ENCODE measurements around the gene PTPRQ. TPM values are rescaled to one million over a fixed set of nuclear protein-coding genes. Genes with fewer than 3 reads are reported as not detected.

Gene PTPRQ, protein sequence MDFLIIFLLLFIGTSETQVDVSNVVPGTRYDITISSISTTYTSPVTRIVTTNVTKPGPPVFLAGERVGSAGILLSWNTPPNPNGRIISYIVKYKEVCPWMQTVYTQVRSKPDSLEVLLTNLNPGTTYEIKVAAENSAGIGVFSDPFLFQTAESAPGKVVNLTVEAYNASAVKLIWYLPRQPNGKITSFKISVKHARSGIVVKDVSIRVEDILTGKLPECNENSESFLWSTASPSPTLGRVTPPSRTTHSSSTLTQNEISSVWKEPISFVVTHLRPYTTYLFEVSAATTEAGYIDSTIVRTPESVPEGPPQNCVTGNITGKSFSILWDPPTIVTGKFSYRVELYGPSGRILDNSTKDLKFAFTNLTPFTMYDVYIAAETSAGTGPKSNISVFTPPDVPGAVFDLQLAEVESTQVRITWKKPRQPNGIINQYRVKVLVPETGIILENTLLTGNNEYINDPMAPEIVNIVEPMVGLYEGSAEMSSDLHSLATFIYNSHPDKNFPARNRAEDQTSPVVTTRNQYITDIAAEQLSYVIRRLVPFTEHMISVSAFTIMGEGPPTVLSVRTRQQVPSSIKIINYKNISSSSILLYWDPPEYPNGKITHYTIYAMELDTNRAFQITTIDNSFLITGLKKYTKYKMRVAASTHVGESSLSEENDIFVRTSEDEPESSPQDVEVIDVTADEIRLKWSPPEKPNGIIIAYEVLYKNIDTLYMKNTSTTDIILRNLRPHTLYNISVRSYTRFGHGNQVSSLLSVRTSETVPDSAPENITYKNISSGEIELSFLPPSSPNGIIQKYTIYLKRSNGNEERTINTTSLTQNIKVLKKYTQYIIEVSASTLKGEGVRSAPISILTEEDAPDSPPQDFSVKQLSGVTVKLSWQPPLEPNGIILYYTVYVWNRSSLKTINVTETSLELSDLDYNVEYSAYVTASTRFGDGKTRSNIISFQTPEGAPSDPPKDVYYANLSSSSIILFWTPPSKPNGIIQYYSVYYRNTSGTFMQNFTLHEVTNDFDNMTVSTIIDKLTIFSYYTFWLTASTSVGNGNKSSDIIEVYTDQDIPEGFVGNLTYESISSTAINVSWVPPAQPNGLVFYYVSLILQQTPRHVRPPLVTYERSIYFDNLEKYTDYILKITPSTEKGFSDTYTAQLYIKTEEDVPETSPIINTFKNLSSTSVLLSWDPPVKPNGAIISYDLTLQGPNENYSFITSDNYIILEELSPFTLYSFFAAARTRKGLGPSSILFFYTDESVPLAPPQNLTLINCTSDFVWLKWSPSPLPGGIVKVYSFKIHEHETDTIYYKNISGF (N-terminal part only)
- total RNA-seq: not detected in 2 replicates
- long read RNA-seq: 0 reads

DNA sequence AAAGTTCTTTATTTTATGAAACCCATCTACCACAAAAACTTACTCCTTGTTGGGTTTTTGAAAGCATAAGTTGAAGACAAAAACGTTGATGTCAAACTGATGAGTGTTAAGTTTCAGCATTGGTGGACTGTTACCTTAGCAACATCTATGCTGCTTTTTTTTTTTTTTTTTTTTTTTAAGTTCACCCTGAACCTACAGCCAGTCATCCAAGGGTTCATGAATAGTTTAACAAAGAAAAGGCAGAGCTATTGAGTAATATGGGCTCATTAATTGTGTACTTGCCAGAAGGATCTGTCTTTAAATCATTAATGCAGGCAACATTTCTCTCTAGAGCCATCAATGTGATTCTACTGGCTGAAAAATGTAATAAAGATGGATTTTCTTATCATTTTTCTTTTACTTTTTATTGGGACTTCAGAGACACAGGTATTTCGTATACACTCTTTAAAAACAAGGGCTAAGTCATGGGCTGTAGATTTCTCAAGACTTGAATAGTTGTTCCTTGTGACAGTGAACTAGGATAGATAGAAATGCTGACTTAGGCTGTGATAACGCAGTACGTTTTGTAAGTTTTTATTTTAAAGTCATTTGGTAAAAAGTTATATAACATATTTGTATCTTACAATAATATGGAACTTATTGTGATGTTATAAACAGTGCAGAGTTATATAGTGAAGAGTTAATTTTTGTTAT is at the start of gene PTPRQ:
Gene PTPRQ, plus strand, starts transcription at position 262 of the 693 bp plus-strand sequence. Its CDS starts 111 bp downstream, at position 373.
- no peak within 1 kb of the TSS for H3K4me3 Mint-ChIP-seq
- DNase-seq (ENCODE audit: low read depth, low spot score): no peak
- H3K4me1 Mint-ChIP-seq: peaks cover 10% of the 10 kb centered on the region
- peaks cover 3% of the 10 kb centered on the region for H3K36me3 Mint-ChIP-seq (ENCODE audit: low read depth)
- TF ChIP-seq, protein P1, sequence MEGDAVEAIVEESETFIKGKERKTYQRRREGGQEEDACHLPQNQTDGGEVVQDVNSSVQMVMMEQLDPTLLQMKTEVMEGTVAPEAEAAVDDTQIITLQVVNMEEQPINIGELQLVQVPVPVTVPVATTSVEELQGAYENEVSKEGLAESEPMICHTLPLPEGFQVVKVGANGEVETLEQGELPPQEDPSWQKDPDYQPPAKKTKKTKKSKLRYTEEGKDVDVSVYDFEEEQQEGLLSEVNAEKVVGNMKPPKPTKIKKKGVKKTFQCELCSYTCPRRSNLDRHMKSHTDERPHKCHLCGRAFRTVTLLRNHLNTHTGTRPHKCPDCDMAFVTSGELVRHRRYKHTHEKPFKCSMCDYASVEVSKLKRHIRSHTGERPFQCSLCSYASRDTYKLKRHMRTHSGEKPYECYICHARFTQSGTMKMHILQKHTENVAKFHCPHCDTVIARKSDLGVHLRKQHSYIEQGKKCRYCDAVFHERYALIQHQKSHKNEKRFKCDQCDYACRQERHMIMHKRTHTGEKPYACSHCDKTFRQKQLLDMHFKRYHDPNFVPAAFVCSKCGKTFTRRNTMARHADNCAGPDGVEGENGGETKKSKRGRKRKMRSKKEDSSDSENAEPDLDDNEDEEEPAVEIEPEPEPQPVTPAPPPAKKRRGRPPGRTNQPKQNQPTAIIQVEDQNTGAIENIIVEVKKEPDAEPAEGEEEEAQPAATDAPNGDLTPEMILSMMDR (conservative IDR thresholded peaks at IDR 0.05): no peak
- H3K27ac Mint-ChIP-seq (ENCODE audit: unreplicated experiment): no peak within 1 kb of the TSS
- H3K27me3 Mint-ChIP-seq (ENCODE audit: low read depth): no peaks in the 10 kb centered on the region
- H3K9me3 Mint-ChIP-seq: peaks cover 4% of the 10 kb centered on the region

DNA sequence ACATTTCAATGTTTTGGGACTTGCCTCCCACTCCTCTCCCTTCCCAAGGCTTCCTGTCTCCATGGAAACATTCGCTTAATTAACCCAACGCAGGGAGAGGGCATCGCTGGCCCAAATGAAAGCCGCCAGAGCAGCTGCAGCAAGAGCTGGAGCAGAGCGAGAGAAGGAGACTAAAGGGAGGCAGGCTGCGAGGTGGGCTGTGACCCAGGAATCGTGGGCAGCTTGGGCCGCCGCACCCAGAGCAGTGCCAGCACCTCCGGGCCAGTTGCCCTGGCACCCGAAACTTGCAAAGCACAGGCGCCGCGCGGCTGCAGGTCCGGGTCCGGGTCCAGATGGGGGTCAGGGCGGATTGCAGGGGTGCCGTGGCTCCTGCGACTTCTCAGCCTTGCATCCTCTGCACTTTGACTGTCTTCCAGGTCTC is 43.5 kb upstream of the PTPRQ start:
- H3K4me1 Mint-ChIP-seq: no peaks in the 10 kb centered on the region
- TF ChIP-seq, protein P1 (conservative IDR thresholded peaks at IDR 0.05): no peak
- H3K36me3 Mint-ChIP-seq (ENCODE audit: low read depth): no peaks in the 10 kb centered on the region
- no peak for DNase-seq (ENCODE audit: low read depth, low spot score)
- H3K4me3 Mint-ChIP-seq: no peak overlapping the region
- H3K9me3 Mint-ChIP-seq: no peaks in the 10 kb centered on the region
- H3K27ac Mint-ChIP-seq (ENCODE audit: unreplicated experiment): no peak overlapping the region
- peaks cover 6% of the 10 kb centered on the region for H3K27me3 Mint-ChIP-seq (ENCODE audit: low read depth)

DNA sequence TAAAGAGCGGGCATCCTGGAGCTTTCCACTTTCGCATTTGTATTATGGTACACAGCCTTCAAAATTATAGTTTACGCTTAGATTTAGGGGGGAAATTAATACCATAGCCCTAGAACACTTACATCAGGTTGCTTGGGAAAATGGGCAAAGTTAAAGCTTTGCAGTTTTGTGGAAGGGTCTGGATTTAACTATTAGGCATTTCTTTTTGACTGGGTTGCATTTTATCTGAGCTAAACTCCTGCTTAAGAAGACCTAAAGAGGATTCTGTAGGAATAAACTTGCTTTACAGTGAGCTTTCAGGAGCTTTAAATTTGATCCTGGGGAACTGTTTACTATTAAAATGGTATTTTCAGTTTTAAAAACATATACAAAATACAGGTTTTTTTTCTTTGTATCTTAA is 42.8 kb upstream of the PTPRQ start:
- DNase-seq (ENCODE audit: low read depth, low spot score): no peak
- H3K36me3 Mint-ChIP-seq (ENCODE audit: low read depth): no peaks in the 10 kb centered on the region
- H3K4me1 Mint-ChIP-seq: no peaks in the 10 kb centered on the region
- peaks cover 6% of the 10 kb centered on the region for H3K27me3 Mint-ChIP-seq (ENCODE audit: low read depth)
- no peak overlapping the region for H3K27ac Mint-ChIP-seq (ENCODE audit: unreplicated experiment)
- H3K9me3 Mint-ChIP-seq: no peaks in the 10 kb centered on the region
- TF ChIP-seq, protein P1 (conservative IDR thresholded peaks at IDR 0.05): no peak
- no peak overlapping the region for H3K4me3 Mint-ChIP-seq

DNA sequence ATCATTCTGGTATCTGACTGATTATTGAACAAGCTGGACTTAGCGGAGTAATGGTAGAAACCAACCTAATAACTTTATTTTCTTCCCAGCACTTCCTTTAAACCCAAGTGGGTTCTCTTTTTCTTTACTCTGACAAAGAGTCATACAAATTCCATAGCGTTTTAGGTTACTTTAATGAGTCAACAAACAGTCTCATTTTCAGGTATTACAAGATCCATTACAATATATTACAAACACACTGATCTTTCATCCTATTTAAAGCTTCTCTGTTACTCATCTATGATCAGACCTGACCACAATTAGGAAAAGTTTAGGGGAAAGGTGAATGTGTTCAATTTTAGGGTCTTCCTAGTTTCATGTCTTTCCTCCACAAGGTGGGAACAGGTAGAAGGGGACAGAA is 39.4 kb upstream of the PTPRQ start:
- TF ChIP-seq, protein P1 (conservative IDR thresholded peaks at IDR 0.05): no peak
- H3K4me1 Mint-ChIP-seq: no peaks in the 10 kb centered on the region
- H3K4me3 Mint-ChIP-seq: no peak overlapping the region
- H3K27me3 Mint-ChIP-seq (ENCODE audit: low read depth): peaks cover 6% of the 10 kb centered on the region
- H3K27ac Mint-ChIP-seq (ENCODE audit: unreplicated experiment): no peak overlapping the region
- no peaks in the 10 kb centered on the region for H3K9me3 Mint-ChIP-seq
- no peak for DNase-seq (ENCODE audit: low read depth, low spot score)
- H3K36me3 Mint-ChIP-seq (ENCODE audit: low read depth): no peaks in the 10 kb centered on the region
